H9 (cell line): ENCODE measurements around the gene MSI2. TPM values are rescaled to one million over a fixed set of nuclear protein-coding genes. Genes with fewer than 3 reads are reported as not detected.

ENCODE experiments used
- DNase-seq: peaks from one replicate; pipeline ENCODE4 v3.0.0-alpha.2; 2017
- H2AFZ ChIP-seq: one replicate; pipeline ENCODE4 v1.6.1; 2013; ENCODE audit warnings: mild to moderate bottlenecking, low read length, control low read depth, moderate library complexity
- H2AK5ac ChIP-seq: 2 replicates; pipeline ENCODE4 v1.6.1; 2013; ENCODE audit warnings: low read length, control low read depth, mixed read lengths; ENCODE audit not compliant: insufficient read length
- H2BK120ac ChIP-seq: one replicate; pipeline ENCODE4 v1.6.1; 2013; ENCODE audit warnings: low read depth, mild to moderate bottlenecking, low read length, control low read depth, inconsistent platforms; ENCODE audit not compliant: poor library complexity, severe bottlenecking
- H2BK12ac ChIP-seq: 2 replicates; pipeline ENCODE4 v1.6.1; 2013; ENCODE audit warnings: low read length, control low read depth, mixed read lengths, low read depth; ENCODE audit not compliant: insufficient read length
- H2BK15ac ChIP-seq: 2 replicates; pipeline ENCODE4 v1.6.1; 2013; ENCODE audit warnings: low read depth, low read length, control low read depth
- H2BK20ac ChIP-seq: one replicate; pipeline ENCODE4 v1.6.1; 2013; ENCODE audit warnings: low read depth, mild to moderate bottlenecking, low read length, control low read depth, inconsistent platforms; ENCODE audit not compliant: poor library complexity, severe bottlenecking
- H2BK5ac ChIP-seq: 2 replicates; pipeline ENCODE4 v1.6.1; 2013; ENCODE audit warnings: low read length, control low read depth, mixed read lengths; ENCODE audit not compliant: insufficient read length
- H3K14ac ChIP-seq: 2 replicates; pipeline ENCODE4 v1.6.1; 2013; ENCODE audit warnings: low read length, control low read depth; ENCODE audit not compliant: insufficient read depth
- H3K18ac ChIP-seq: 2 replicates; pipeline ENCODE4 v1.6.1; 2013; ENCODE audit warnings: low read depth, mild to moderate bottlenecking, mixed read lengths, low read length, control low read depth; ENCODE audit not compliant: insufficient read length
- H3K23ac ChIP-seq: 2 replicates; pipeline ENCODE4 v1.6.1; 2013; ENCODE audit warnings: low read length, control low read depth, mixed read lengths, low read depth; ENCODE audit not compliant: insufficient read length
- H3K23me2 ChIP-seq: 2 replicates; pipeline ENCODE4 v1.6.1; 2013; ENCODE audit warnings: low read depth, mild to moderate bottlenecking, mixed read lengths, low read length, control low read depth; ENCODE audit not compliant: insufficient read length, poor library complexity, severe bottlenecking
- H3K27ac ChIP-seq: 2 replicates; pipeline ENCODE4 v1.5.1; 2013; ENCODE audit warnings: low read length, control low read depth, mixed read lengths, low read depth; ENCODE audit not compliant: insufficient read length
- H3K27me3 ChIP-seq: 2 replicates; pipeline ENCODE4 v1.6.1; 2013; ENCODE audit warnings: low read length, control low read depth, inconsistent platforms; ENCODE audit not compliant: insufficient read depth
- H3K4ac ChIP-seq: 2 replicates; pipeline ENCODE4 v1.6.1; 2013; ENCODE audit warnings: low read depth, mild to moderate bottlenecking, control low read depth, inconsistent platforms, low read length, moderate library complexity
- H3K4me1 ChIP-seq: 2 replicates; pipeline ENCODE4 v1.6.1; 2013; ENCODE audit warnings: low read length, control low read depth, inconsistent platforms; ENCODE audit not compliant: insufficient read depth
- H3K4me2 ChIP-seq: 2 replicates; pipeline ENCODE4 v1.6.1; 2013; ENCODE audit warnings: low read length, control low read depth, mixed read lengths; ENCODE audit not compliant: insufficient read length, insufficient read depth
- H3K56ac ChIP-seq: 2 replicates; pipeline ENCODE4 v1.6.1; 2013; ENCODE audit warnings: low read depth, mild to moderate bottlenecking, mixed read lengths, low read length, control low read depth; ENCODE audit not compliant: insufficient read length
- H3K79me1 ChIP-seq: 2 replicates; pipeline ENCODE4 v1.6.1; 2013; ENCODE audit warnings: low read depth, mild to moderate bottlenecking, moderate library complexity, low read length, control low read depth, inconsistent platforms; ENCODE audit not compliant: insufficient read depth, poor library complexity, severe bottlenecking
- H3K79me2 ChIP-seq: 2 replicates; pipeline ENCODE4 v1.6.1; 2013; ENCODE audit warnings: low read length, control low read depth, inconsistent platforms; ENCODE audit not compliant: insufficient read depth
- H3K9ac ChIP-seq: 2 replicates; pipeline ENCODE4 v1.6.1; 2013; ENCODE audit warnings: low read length, control low read depth, mixed read lengths; ENCODE audit not compliant: insufficient read length; ENCODE audit errors: extremely low read depth
- H3K9me3 ChIP-seq: one replicate; pipeline ENCODE4 v1.6.1; 2013; ENCODE audit warnings: low read depth, low read length, inconsistent platforms; ENCODE audit not compliant: control insufficient read depth
- H3T11ph ChIP-seq: one replicate; pipeline ENCODE4 v1.6.1; 2013; ENCODE audit warnings: mild to moderate bottlenecking, low read length, control low read depth, inconsistent platforms
- H4K20me1 ChIP-seq: one replicate; pipeline ENCODE4 v1.6.1; 2013; ENCODE audit not compliant: control insufficient read depth, insufficient read length, insufficient read depth
- H4K5ac ChIP-seq: 2 replicates; pipeline ENCODE4 v1.6.1; 2013; ENCODE audit warnings: low read depth, mild to moderate bottlenecking, mixed read lengths, low read length, control low read depth; ENCODE audit not compliant: insufficient read length
- H4K8ac ChIP-seq: replicated peaks from 2 replicates; pipeline ENCODE4 v1.6.1; 2013; ENCODE audit warnings: low read length, control low read depth, mixed read lengths, low read depth; ENCODE audit not compliant: insufficient read length
- H4K91ac ChIP-seq: 2 replicates; pipeline ENCODE4 v1.6.1; 2013; ENCODE audit warnings: low read depth, mild to moderate bottlenecking, moderate library complexity, mixed read lengths, low read length, control low read depth; ENCODE audit not compliant: insufficient read length
- H3K27ac Mint-ChIP-seq, 3 experiments: 2 replicates in 2 of 3; 3 replicates in 1 of 3; pipeline ENCODE4 v1.8.0; 2020 to 2021; ENCODE audit warnings: mixed read lengths in 3 of 3, mild to moderate bottlenecking in 1 of 3, moderate library complexity in 1 of 3
- H3K27me3 Mint-ChIP-seq: 2 replicates; pipeline ENCODE4 v1.8.0; 2021; ENCODE audit warnings: low read depth, mild to moderate bottlenecking, moderate library complexity, mixed read lengths
- H3K36me3 Mint-ChIP-seq, 3 experiments: 2 replicates in 2 of 3; 3 replicates in 1 of 3; pipeline ENCODE4 v1.8.0; 2020 to 2021; ENCODE audit warnings: low read depth in 3 of 3, mixed read lengths in 3 of 3; ENCODE audit not compliant: insufficient read depth in 1 of 3
- H3K4me1 Mint-ChIP-seq, 2 experiments: 2 replicates each; pipeline ENCODE4 v1.8.0; 2020; ENCODE audit warnings: mixed read lengths in 2 of 2
- H3K4me3 Mint-ChIP-seq, 2 experiments: 2 replicates in 1 of 2; 3 replicates in 1 of 2; pipeline ENCODE4 v1.8.0; 2020 to 2021; ENCODE audit warnings: mild to moderate bottlenecking in 2 of 2, mixed read lengths in 2 of 2, moderate library complexity in 1 of 2
- H3K9me3 Mint-ChIP-seq, 2 experiments: 2 replicates in 1 of 2; 3 replicates in 1 of 2; pipeline ENCODE4 v1.8.0; 2020; ENCODE audit warnings: mild to moderate bottlenecking in 2 of 2, mixed read lengths in 2 of 2, moderate library complexity in 1 of 2
- WGBS: extraction: QIAGEN DNeasy Blood & Tissue Kit; methylation state at CpG from one replicate; pipeline ENCODE4 v1.1.7; 2013; ENCODE audit warnings: missing lambda C conversion rate, low lambda C conversion rate, mixed read lengths; ENCODE audit not compliant: insufficient read length; ENCODE audit errors: extremely low coverage; 5-methylcytosine and 5-hydroxymethylcytosine counted together
- total RNA-seq: library from RNA; stranded (reverse); gene quantifications from 2 replicates; pipeline ENCODE4 v1.2.1, GENCODE V29; 2021
- TF ChIP-seq, protein P1 (sequence below): fragments of 200-600 bp; sonication (generic); conservative IDR thresholded peaks from 3 replicates; pipeline ENCODE4 v1.8.0; 2021; ENCODE audit warnings: antibody characterized with exemption, mild to moderate bottlenecking

Gene MSI2
- total RNA-seq, 1 experiment from 2014 or later = 98.5 TPM

DNA sequence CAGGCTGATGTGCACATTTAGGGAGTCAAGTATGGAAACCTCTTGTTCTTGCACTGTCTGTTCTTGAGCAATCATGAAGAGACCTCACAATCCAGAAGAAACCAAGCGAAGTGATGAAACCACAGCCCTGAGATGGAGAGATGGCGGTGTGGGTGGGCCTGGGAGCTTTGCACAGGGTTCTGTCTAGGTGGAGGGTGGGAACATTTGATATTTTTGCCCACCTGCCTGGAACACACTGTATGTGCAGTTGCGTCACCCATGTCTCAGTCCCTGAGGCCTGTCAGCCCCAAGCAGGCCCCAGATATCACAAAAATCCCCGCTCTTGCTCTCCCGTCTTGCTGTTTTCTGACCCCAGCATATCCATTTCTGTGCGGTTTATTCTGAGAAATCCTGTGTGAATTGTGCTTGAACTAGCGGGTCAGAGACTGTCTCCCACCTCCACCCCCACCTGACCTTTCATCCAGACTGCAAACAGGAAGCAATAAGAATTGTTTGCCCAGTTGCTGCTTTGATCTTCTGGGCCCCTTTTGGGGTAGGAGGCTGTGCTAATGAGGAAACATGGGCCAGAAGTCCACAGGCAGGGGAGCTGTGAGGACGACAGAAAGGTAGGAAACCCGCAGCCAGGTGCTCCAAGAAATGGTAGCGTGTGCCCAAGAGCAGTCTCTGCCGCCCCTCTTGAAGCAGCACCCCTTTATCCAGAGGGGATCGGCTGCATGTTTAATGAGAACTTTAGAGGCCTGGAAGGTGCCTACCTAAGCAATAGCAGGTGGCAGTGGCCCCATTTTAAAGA lies 304.9 kb downstream of the MSI2 start:
- H4K91ac ChIP-seq = no peak overlapping the region
- H3K4me2 ChIP-seq = no peak overlapping the region
- H3K9me3 ChIP-seq = no peaks in the 10 kb centered on the region
- no peak overlapping the region for H2BK120ac ChIP-seq
- H3K18ac ChIP-seq = no peak overlapping the region
- TF ChIP-seq, protein P1, sequence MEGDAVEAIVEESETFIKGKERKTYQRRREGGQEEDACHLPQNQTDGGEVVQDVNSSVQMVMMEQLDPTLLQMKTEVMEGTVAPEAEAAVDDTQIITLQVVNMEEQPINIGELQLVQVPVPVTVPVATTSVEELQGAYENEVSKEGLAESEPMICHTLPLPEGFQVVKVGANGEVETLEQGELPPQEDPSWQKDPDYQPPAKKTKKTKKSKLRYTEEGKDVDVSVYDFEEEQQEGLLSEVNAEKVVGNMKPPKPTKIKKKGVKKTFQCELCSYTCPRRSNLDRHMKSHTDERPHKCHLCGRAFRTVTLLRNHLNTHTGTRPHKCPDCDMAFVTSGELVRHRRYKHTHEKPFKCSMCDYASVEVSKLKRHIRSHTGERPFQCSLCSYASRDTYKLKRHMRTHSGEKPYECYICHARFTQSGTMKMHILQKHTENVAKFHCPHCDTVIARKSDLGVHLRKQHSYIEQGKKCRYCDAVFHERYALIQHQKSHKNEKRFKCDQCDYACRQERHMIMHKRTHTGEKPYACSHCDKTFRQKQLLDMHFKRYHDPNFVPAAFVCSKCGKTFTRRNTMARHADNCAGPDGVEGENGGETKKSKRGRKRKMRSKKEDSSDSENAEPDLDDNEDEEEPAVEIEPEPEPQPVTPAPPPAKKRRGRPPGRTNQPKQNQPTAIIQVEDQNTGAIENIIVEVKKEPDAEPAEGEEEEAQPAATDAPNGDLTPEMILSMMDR = no peak
- H2BK5ac ChIP-seq = no peak overlapping the region
- DNase-seq = no peak
- H4K20me1 ChIP-seq = no peaks in the 10 kb centered on the region
- H4K8ac ChIP-seq = no peak overlapping the region
- Mint-ChIP-seq H3K27ac (peak overlapping the region; percentile 23 to 66 (median 27); a peak in 3 of 7 replicates), H3K4me3 (no peak overlapping the region), H3K4me1 (peaks cover 11 to 21% of the 10 kb centered on the region in 2 experiments), H3K9me3 (no peaks in the 10 kb centered on the region), H3K36me3 (no peaks in the 10 kb centered on the region; a peak in 2 of 7 replicates), H3K27me3 (no peaks in the 10 kb centered on the region)
- no peak overlapping the region for H3K56ac ChIP-seq
- no peaks in the 10 kb centered on the region for H3K79me2 ChIP-seq
- no peak overlapping the region for H3K9ac ChIP-seq
- peaks cover 6% of the 10 kb centered on the region; the same call in 1 of the 2 replicates for H3K4me1 ChIP-seq
- H3K4ac ChIP-seq = no peak overlapping the region
- no peak overlapping the region for H3T11ph ChIP-seq
- no CpG with 5 or more reads among the region's 12 CpGs for WGBS
- H3K79me1 ChIP-seq = no peaks in the 10 kb centered on the region
- H3K14ac ChIP-seq = no peak overlapping the region
- no peak overlapping the region for H3K23ac ChIP-seq
- no peak overlapping the region for H2AK5ac ChIP-seq
- H2BK15ac ChIP-seq = no peak overlapping the region
- H4K5ac ChIP-seq = no peak overlapping the region
- H2BK20ac ChIP-seq = no peak overlapping the region
- no peak overlapping the region for H3K27ac ChIP-seq
- H2BK12ac ChIP-seq = no peak overlapping the region
- H3K27me3 ChIP-seq = no peaks in the 10 kb centered on the region
- H3K23me2 ChIP-seq = no peaks in the 10 kb centered on the region
- no peak overlapping the region for H2AFZ ChIP-seq
